Fibroblast of lung (primary cell): ENCODE results near the gene PARP14. TPM values are rescaled to one million over a fixed set of nuclear protein-coding genes. Genes with fewer than 3 reads are reported as not detected.
"Not testable (repeated sequence)": the region's sequence is repeated elsewhere in the genome, so short reads cannot be mapped to it uniquely, and the experiment has no call there.

Experiments used
- DNase-seq, 2 donors: peaks; one replicate each; pipeline versions ENCODE4 v3.0.0 to v3.0.0-alpha.2; 2010; ENCODE audit warnings: low read depth in 2 of 2
- H2AFZ ChIP-seq: 2 replicates; pipeline ENCODE4 v1.5.1; 2012; ENCODE audit warnings: low read length, control low read depth, inconsistent platforms
- H3K27ac ChIP-seq: 2 replicates; pipeline ENCODE4 v1.5.1; 2011; ENCODE audit warnings: low read length, control low read depth; ENCODE audit not compliant: insufficient read depth
- H3K27me3 ChIP-seq: 2 replicates; pipeline ENCODE4 v1.5.1; 2011; ENCODE audit warnings: mild to moderate bottlenecking, low read length; ENCODE audit not compliant: control insufficient read depth, insufficient read depth
- H3K36me3 ChIP-seq: 2 replicates; pipeline ENCODE4 v1.5.1; 2011; ENCODE audit warnings: low read length; ENCODE audit not compliant: control insufficient read depth, insufficient read depth
- H3K4me1 ChIP-seq: 2 replicates; pipeline ENCODE4 v1.5.1; 2011; ENCODE audit warnings: low read length; ENCODE audit not compliant: control insufficient read depth, insufficient read depth; ENCODE audit errors: extremely low read depth
- H3K4me2 ChIP-seq: 2 replicates; pipeline ENCODE4 v1.5.1; 2011; ENCODE audit warnings: low read length, control low read depth; ENCODE audit not compliant: insufficient read depth; ENCODE audit errors: extremely low read depth
- H3K4me3 ChIP-seq, 4 experiments: fragments of 200-600 bp in 1 of 4; sonication (generic) in 1 of 4; replicated peaks in 1 of 4; 2 replicates each; pipeline ENCODE4 v1.5.1; 2011 to 2016; ENCODE audit warnings: low read length in 4 of 4, low read depth in 3 of 4, mild to moderate bottlenecking in 3 of 4, control low read depth in 2 of 4, inconsistent platforms in 1 of 4, mixed read lengths in 1 of 4; ENCODE audit not compliant: insufficient read depth in 1 of 4; ENCODE audit errors: control extremely low read depth in 1 of 4
- H3K79me2 ChIP-seq: 2 replicates; pipeline ENCODE4 v1.5.1; 2012; ENCODE audit warnings: mild to moderate bottlenecking, low read length, inconsistent platforms; ENCODE audit not compliant: control insufficient read depth, insufficient read depth
- H3K9ac ChIP-seq: 2 replicates; pipeline ENCODE4 v1.5.1; 2011; ENCODE audit warnings: mild to moderate bottlenecking, low read length, control low read depth; ENCODE audit not compliant: insufficient read depth
- H3K9me3 ChIP-seq: 2 replicates; pipeline ENCODE4 v1.5.1; 2012; ENCODE audit warnings: low read depth, low read length; ENCODE audit not compliant: control insufficient read depth, insufficient read depth
- H4K20me1 ChIP-seq: 2 replicates; pipeline ENCODE4 v1.5.1; 2011; ENCODE audit warnings: low read length; ENCODE audit not compliant: control insufficient read depth, insufficient read depth; ENCODE audit errors: extremely low read depth
- EZH2 ChIP-seq: IDR thresholded peaks from 2 replicates; pipeline ENCODE4 v1.5.1; 2012; ENCODE audit warnings: low read length, control low read depth, mild to moderate bottlenecking; ENCODE audit errors: missing control alignments
- polyA plus RNA-seq, 2 donors: library from polyadenylated mRNA; depleted of rRNA in 1 of 2; stranded (reverse) in 1 of 2; unstranded in 1 of 2; fragments of >200 nt; gene quantifications; 2 replicates each; pipeline ENCODE4 v1.2.1, GENCODE V29; 2011 to 2012; ENCODE audit warnings: missing spikeins in 1 of 2
- total RNA-seq: library from RNA; depleted of rRNA; stranded (reverse); fragments of >200 nt; gene quantifications from 2 replicates; pipeline ENCODE4 v1.2.1, GENCODE V29; 2014
- TF ChIP-seq, protein P1 (sequence below), 2 donors: IDR thresholded peaks in 1 of 2; conservative IDR thresholded peaks in 1 of 2; 1 replicate in 1 of 2; 2 replicates in 1 of 2; pipeline ENCODE4 v1.5.1; 2011 to 2012; ENCODE audit warnings: low read length in 2 of 2, control low read depth in 1 of 2, inconsistent platforms in 1 of 2, low read depth in 1 of 2, mild to moderate bottlenecking in 1 of 2

PARP14 gene
- total and polyA plus RNA-seq, 2 donors (not counting 1 experiment from before 2014, with no cell fraction given): 35.6 to 78.3 TPM

GRCh38 chr3:122679882-122680474 lies 661 bp upstream of the PARP14 start:
- Histone ChIP-seq H3K79me2 (peaks cover 10% of the 10 kb centered on the region), H3K4me1 (peaks cover 12% of the 10 kb centered on the region), H3K27ac (peak overlapping the region; percentile 74), H3K27me3 (no peaks in the 10 kb centered on the region), H3K4me3 (peak overlapping the region; percentile 72 to 82 (median 79)), H3K4me2 (peak overlapping the region; percentile 78), H3K9me3 (no peaks in the 10 kb centered on the region), H4K20me1 (no peaks in the 10 kb centered on the region), H3K9ac (peak overlapping the region; percentile 69), H2AFZ (peak overlapping the region; percentile 93), H3K36me3 (no peaks in the 10 kb centered on the region)
- TF ChIP-seq EZH2: no peak
- TF ChIP-seq, protein P1, sequence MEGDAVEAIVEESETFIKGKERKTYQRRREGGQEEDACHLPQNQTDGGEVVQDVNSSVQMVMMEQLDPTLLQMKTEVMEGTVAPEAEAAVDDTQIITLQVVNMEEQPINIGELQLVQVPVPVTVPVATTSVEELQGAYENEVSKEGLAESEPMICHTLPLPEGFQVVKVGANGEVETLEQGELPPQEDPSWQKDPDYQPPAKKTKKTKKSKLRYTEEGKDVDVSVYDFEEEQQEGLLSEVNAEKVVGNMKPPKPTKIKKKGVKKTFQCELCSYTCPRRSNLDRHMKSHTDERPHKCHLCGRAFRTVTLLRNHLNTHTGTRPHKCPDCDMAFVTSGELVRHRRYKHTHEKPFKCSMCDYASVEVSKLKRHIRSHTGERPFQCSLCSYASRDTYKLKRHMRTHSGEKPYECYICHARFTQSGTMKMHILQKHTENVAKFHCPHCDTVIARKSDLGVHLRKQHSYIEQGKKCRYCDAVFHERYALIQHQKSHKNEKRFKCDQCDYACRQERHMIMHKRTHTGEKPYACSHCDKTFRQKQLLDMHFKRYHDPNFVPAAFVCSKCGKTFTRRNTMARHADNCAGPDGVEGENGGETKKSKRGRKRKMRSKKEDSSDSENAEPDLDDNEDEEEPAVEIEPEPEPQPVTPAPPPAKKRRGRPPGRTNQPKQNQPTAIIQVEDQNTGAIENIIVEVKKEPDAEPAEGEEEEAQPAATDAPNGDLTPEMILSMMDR (conservative IDR thresholded peaks at IDR 0.05 in 1 of 2, IDR thresholded peaks at IDR 0.05 in 1 of 2; ENCODE audit: low read depth in 1 of 2, low read length in 2 of 2): no peak
- DNase-seq: peak; percentile 19 to 28

DNA sequence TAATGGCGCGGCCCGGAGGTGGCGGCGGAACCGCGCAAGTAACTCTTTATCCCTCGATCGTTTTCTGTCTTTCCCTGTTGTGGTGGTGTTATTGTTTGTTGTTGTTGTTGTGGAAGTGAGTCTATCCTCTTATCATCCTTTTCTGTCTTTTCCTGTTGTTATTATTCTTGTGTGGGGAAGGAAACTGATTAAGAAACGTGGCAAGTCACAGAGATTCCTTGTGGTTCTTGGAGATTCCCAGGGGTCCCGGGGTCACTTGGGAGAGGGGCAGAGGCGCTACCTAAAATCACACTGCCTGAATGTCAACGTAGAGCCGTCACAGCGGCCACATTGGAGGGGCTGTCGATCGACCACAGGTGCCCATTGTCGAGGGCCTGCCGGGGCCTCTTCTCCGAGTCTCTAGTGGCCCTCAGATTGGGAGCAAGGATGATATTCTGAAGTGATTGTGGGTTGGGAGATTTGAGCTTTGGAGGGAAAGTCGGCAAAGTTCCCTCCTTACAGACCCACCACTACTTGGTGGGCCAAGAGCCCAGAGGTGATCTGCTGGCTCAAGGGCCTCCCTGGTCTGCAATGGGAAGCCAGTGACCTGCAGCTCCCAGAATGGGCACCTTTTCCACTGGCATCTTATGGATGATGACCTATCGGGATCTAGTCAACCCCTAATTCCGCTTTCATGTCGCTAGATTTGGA lies 790 bp downstream of the PARP14 start:
- Histone ChIP-seq H3K79me2 (peaks cover 10% of the 10 kb centered on the region), H4K20me1 (no peaks in the 10 kb centered on the region), H3K4me2 (peak overlapping the region; percentile 99), H3K27me3 (no peaks in the 10 kb centered on the region), H3K27ac (peak overlapping the region; percentile 58), H3K9me3 (no peaks in the 10 kb centered on the region), H2AFZ (peak overlapping the region; percentile 82), H3K9ac (peak overlapping the region; percentile 52), H3K4me3 (peak overlapping the region; percentile 72 to 82 (median 79)), H3K4me1 (peaks cover 12% of the 10 kb centered on the region), H3K36me3 (no peaks in the 10 kb centered on the region)
- DNase-seq: peak; percentile 5 to 19
- no peak for TF ChIP-seq EZH2
- TF ChIP-seq, protein P1 (conservative IDR thresholded peaks at IDR 0.05 in 1 of 2, IDR thresholded peaks at IDR 0.05 in 1 of 2; ENCODE audit: low read depth in 1 of 2, low read length in 2 of 2): no peak

- Histone ChIP-seq H3K27ac (no peak overlapping the region), H3K36me3 (no peaks in the 10 kb centered on the region), H3K27me3 (no peaks in the 10 kb centered on the region), H3K4me2 (peak overlapping the region; percentile 99), H3K79me2 (peaks cover 10% of the 10 kb centered on the region), H3K9ac (no peak overlapping the region), H3K4me3 (peak overlapping the region; percentile 72 to 82 (median 79)), H3K9me3 (no peaks in the 10 kb centered on the region), H4K20me1 (no peaks in the 10 kb centered on the region), H3K4me1 (peaks cover 12% of the 10 kb centered on the region), H2AFZ (no peak overlapping the region)
- DNase-seq: no peak
- TF ChIP-seq EZH2: no peak
- TF ChIP-seq, protein P1 (conservative IDR thresholded peaks at IDR 0.05 in 1 of 2, IDR thresholded peaks at IDR 0.05 in 1 of 2; ENCODE audit: low read depth in 1 of 2, low read length in 2 of 2): no peak
Measured at GRCh38 chr3:122681974-122682409, 1.4 kb downstream of the PARP14 start.

- not testable (repeated sequence) for H4K20me1 ChIP-seq, H3K27ac ChIP-seq, H3K27me3 ChIP-seq, H3K9me3 ChIP-seq, H3K36me3 ChIP-seq, DNase-seq, H3K9ac ChIP-seq, H3K4me3 ChIP-seq, H3K79me2 ChIP-seq, H3K4me2 ChIP-seq, H2AFZ ChIP-seq
- peaks cover 11% of the 10 kb centered on the region for H3K4me1 ChIP-seq
Measured at GRCh38 chr3:122682778-122683411, 2.3 kb downstream of the PARP14 start.
